ENCODE results near the gene NFATC3.

NFATC3 gene

GRCh38 chr16:68257251-68257905 is 172.2 kb downstream of the NFATC3 start:
- Mint-ChIP-seq H3K9me3 (ENCODE audit: low read depth) (no peaks in the 10 kb centered on the region), H3K36me3 (no peaks in the 10 kb centered on the region), H3K4me3 (no peak overlapping the region), H3K27ac (no peak overlapping the region), H3K27me3 (no peaks in the 10 kb centered on the region), H3K4me1 (ENCODE audit: low read depth) (peaks cover 10% of the 10 kb centered on the region)

DNA sequence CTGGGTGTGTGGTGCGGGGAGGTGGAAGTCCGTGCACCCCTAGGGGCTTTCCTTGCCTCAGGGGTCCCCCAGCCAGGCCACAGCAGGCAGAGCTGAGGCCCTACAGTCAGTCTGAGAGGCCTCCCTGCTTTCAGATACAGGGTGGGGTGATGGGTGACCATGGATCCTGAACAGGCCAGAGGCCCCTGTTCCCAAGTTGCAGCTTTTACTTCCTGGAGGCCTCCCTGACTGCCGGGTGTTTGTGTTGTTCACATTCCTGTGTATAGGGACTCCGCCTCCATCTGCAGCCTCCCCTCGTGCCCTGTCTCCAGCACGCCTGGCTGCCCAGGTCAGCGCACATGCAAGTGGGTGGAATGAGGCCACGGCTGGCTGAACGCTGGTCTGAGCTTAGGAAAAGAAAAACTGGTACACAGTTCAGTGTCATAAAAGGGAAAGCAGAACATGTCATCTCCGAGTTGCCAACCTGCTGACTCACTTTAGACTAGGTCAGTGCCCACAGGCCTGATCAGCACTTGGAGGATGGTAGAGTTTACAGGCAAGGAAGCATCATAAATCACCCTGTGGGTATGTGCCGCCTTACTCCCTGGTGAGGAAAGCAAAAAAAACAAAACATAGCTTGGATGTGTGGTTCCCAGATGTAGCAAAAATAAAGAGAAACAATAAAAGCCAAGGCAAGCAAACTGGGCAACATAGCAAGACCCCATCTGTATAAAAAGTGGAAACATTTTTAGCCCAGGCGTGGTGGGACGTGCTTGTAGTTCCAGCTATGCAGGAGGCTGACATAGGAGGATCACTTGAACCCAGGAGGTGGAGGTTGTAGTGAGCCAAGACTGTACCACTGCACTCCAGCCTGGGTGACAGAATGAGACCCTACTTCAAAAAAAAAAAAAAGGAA is 173.0 kb downstream of the NFATC3 start:
- Mint-ChIP-seq H3K36me3 (no peaks in the 10 kb centered on the region), H3K4me1 (ENCODE audit: low read depth) (peaks cover 14% of the 10 kb centered on the region), H3K27me3 (no peaks in the 10 kb centered on the region), H3K4me3 (no peak overlapping the region), H3K9me3 (ENCODE audit: low read depth) (no peaks in the 10 kb centered on the region), H3K27ac (no peak overlapping the region)

- Mint-ChIP-seq H3K4me1 (ENCODE audit: low read depth) (peaks cover 22% of the 10 kb centered on the region), H3K36me3 (no peaks in the 10 kb centered on the region), H3K9me3 (ENCODE audit: low read depth) (no peaks in the 10 kb centered on the region), H3K4me3 (no peak overlapping the region), H3K27ac (no peak overlapping the region), H3K27me3 (no peaks in the 10 kb centered on the region)
Measured at GRCh38 chr16:68259007-68259825, 174.0 kb downstream of the NFATC3 start.

- Mint-ChIP-seq H3K36me3 (peaks cover 2% of the 10 kb centered on the region), H3K27me3 (no peaks in the 10 kb centered on the region), H3K4me1 (ENCODE audit: low read depth) (peaks cover 47% of the 10 kb centered on the region), H3K9me3 (ENCODE audit: low read depth) (no peaks in the 10 kb centered on the region), H3K4me3 (peak overlapping the region; percentile 94), H3K27ac (peak overlapping the region; percentile 98)
Measured at GRCh38 chr16:68263559-68264127, 178.5 kb downstream of the NFATC3 start.

DNA sequence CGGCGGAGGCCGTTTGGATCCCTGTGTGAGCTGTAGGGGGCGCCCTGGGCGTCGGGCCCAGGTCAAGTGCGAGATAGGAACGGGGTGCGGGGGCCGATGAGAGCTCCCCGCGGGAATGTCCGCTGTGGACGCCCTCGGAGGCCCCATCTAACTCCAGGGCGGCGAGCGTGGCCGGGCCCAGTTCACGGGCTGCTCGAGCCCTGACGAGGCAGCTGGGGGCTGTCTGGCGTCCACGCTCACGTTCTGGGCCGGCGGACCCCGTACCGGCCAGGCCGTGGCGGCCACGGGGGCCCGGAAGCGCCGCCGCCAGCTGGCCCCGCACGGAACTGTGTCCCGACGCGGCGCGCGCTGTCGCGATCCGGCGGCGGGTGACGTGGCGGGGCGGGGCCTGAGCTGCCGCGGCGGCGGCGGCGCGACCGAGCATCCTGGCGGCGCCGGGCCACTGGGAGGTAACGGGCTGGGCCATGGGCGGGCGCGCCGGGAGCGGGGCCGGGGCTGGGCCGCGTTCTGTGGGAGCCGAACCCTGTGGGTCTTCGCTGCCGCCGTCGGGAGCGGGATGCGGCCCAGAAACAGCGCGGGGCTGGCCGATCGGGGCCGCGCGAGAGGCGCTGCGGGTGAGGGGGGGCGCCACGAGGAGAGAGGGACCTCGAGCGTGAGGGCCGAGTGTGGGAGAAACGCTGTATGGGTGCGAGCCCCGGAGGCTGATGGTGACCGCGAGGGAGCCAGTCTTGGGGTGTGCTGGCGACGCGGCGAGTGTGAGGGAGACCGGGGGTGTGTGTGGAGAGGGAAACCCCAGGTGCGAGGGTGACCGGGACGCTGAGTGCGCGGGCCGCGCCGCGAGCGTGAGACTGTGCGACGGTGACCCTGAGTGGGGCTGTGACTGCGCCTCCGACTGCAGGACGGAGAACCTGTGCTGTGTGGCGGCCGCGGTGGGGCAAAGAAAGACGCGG is 179.2 kb downstream of the NFATC3 start, which contains the start of gene SLC7A6:
TSS of gene SLC7A6 (plus strand) at position 399 of the 950 bp plus-strand sequence. CDS start 10,201 bp downstream, outside the sequence.
- H3K4me1 Mint-ChIP-seq (ENCODE audit: low read depth) = peaks cover 53% of the 10 kb centered on the region

DNA sequence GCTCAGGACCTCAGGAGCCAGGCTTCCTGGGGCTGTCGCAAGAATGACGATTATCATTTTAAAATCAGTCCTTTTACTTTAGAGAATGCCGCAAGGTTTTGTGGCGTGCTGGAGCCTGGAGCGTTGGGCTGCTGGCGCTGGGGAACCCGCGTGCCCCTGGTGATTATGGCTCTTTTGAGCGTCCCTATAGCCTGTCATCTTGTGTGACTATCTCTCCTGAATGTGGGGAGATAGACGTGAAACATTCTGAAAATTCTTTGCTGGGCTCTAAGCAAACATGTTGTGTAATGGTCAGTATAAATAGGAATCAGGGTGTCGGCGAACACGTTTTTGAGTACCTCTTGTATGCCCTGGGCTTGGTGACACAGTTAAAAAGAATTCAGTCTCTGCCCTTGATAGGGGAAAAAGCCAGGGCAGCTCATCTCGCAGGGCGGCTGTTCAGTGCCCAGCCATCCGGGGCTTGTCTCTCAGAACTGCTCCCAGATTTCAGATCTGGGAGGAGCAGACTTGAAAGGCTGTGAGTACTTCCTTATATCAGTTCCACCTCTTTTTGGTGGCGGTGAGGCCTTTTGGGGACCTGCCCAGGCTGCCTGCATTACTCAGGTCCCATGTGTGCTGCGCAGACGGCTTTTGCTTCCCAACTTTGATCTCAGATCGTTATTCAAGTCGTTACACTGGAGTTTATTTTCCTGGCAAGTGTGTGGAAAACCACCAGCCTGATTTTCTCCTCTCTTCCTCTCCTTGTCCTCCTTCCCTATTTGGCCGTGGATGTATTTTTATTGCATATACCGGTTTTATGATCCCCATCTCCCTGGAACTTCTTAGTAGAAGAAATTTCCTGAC is 180.1 kb downstream of the NFATC3 start:
- no peaks in the 10 kb centered on the region for H3K27me3 Mint-ChIP-seq

More for the DNA sequence above, 179.2 kb downstream of the NFATC3 start, which contains the start of gene SLC7A6:
- H3K36me3 Mint-ChIP-seq = peaks cover 6% of the 10 kb centered on the region
- no peaks in the 10 kb centered on the region for H3K9me3 Mint-ChIP-seq (ENCODE audit: low read depth)
- peak within 1 kb of the TSS; percentile 94 for H3K4me3 Mint-ChIP-seq
- peak within 1 kb of the TSS; percentile 98 for H3K27ac Mint-ChIP-seq
- H3K27me3 Mint-ChIP-seq = no peaks in the 10 kb centered on the region

DNA sequence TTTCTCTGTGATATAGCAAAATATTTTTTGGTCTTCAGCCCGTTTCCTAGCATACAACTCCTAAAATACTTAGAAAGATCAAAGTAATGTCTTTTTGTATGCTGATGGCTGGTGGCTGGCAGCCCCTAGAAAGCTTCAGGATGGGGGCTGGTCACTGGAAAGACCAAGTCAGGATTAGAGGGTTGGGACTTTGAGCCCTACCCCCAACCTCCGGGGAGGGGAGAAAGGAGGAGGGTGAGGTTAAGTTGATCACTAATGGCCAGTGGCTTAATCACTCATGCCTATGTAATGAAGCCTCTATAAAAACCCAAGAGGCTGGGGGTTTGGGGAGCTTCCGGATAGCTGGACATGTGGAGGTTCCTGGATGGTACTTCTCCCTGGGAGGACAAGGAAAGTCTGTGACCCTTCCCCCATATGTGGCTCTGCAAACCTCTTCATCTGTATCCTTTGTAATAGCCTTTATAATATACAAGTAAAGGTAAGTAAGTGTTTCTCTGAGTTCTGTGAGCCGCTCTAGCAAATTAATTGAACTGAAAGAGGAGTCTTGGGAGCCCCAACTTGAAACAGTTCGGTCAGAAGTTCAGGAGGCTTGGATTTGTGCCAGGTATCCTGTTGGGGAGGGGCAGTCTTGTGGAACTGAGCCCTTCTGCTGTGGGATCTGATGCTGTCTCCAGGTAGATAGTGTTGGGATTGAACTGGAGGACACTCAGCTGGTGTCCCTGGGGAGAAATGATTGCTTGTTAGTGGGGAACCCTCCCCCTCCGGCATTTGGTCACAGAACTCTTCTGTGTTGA is 182.6 kb downstream of the NFATC3 start:
- peak overlapping the region; percentile 74 for H3K4me3 Mint-ChIP-seq
- no peaks in the 10 kb centered on the region for H3K27me3 Mint-ChIP-seq
- H3K27ac Mint-ChIP-seq = peak overlapping the region; percentile 89
- peaks cover 9% of the 10 kb centered on the region for H3K36me3 Mint-ChIP-seq
- H3K9me3 Mint-ChIP-seq (ENCODE audit: low read depth) = no peaks in the 10 kb centered on the region
- peaks cover 73% of the 10 kb centered on the region for H3K4me1 Mint-ChIP-seq (ENCODE audit: low read depth)

More for the DNA sequence above, 180.1 kb downstream of the NFATC3 start:
- Mint-ChIP-seq H3K4me3 (peak overlapping the region; percentile 94), H3K4me1 (ENCODE audit: low read depth) (peaks cover 62% of the 10 kb centered on the region), H3K36me3 (peaks cover 6% of the 10 kb centered on the region), H3K27ac (peak overlapping the region; percentile 95), H3K9me3 (ENCODE audit: low read depth) (no peaks in the 10 kb centered on the region)

DNA sequence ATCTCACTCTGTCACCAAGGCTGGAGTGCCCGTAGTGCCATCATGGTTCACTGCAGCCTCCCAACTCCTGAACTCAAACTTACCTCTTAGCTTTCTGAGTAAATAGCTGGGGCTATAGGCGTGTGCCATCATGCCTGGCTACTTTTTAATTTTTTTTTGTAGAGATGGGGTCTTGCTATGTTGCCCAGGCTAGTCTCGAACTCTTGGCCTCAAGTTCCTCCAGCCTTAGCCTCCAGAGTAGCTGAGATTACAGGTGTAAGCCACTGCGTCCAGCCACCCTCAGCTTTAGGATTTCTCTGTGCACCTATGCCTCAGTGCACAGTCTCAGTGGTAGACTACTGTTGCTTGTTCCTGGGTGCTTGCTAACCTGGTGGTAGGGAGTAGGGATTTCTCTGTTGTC is 184.6 kb downstream of the NFATC3 start:
- no peaks in the 10 kb centered on the region for H3K27me3 Mint-ChIP-seq
- peak overlapping the region; percentile 74 for H3K4me3 Mint-ChIP-seq
- H3K4me1 Mint-ChIP-seq (ENCODE audit: low read depth) = peaks cover 83% of the 10 kb centered on the region
- no peaks in the 10 kb centered on the region for H3K9me3 Mint-ChIP-seq (ENCODE audit: low read depth)
- peaks cover 11% of the 10 kb centered on the region for H3K36me3 Mint-ChIP-seq
- peak overlapping the region; percentile 72 for H3K27ac Mint-ChIP-seq

GRCh38 chr16:68270353-68270752 is 185.2 kb downstream of the NFATC3 start:
- Mint-ChIP-seq H3K9me3 (ENCODE audit: low read depth) (no peaks in the 10 kb centered on the region), H3K27me3 (no peaks in the 10 kb centered on the region), H3K4me3 (peak overlapping the region; percentile 68), H3K4me1 (ENCODE audit: low read depth) (peaks cover 86% of the 10 kb centered on the region), H3K27ac (peak overlapping the region; percentile 72), H3K36me3 (peaks cover 11% of the 10 kb centered on the region)

DNA sequence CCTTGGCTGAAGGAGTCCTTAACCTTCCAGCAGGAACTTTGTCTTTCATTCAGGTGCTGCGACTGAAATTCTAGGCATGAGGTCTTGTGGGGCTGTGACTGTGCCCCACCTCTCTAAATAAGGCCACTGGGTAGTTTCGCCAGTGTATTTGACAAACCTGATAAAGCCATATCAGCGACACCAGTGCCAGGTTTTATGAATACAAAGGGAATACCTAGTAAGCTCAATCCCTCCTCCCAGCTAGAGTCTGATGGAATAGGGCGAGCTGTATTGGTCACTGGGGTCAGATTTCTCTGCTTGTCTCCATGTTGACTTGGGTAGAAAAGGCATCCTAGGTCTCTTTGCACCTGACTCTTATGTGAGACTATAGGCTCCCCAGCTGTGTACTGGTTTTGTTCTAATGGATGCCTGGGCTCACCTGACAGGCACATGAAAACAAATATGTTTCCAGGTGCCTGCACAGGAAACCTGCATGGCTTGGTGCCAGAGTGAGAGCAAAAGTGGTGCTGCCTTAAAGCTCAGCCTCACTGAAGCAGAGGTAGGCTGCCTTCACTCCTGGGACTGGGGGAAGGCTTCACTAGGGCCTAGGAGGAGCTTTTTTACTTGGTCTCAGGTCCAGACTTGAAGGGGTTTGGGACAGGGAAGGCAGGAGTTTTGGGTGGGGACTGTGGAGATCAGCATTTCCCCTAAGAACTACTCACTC is 187.5 kb downstream of the NFATC3 start:
- H3K4me1 Mint-ChIP-seq (ENCODE audit: low read depth) = peaks cover 86% of the 10 kb centered on the region
- peak overlapping the region; percentile 81 for H3K4me3 Mint-ChIP-seq
- peak overlapping the region; percentile 95 for H3K27ac Mint-ChIP-seq
- peaks cover 9% of the 10 kb centered on the region for H3K36me3 Mint-ChIP-seq
- no peaks in the 10 kb centered on the region for H3K27me3 Mint-ChIP-seq
- no peaks in the 10 kb centered on the region for H3K9me3 Mint-ChIP-seq (ENCODE audit: low read depth)

GRCh38 chr16:68273459-68273858 is 188.3 kb downstream of the NFATC3 start:
- Mint-ChIP-seq H3K4me1 (ENCODE audit: low read depth) (peaks cover 78% of the 10 kb centered on the region), H3K9me3 (ENCODE audit: low read depth) (no peaks in the 10 kb centered on the region), H3K27me3 (no peaks in the 10 kb centered on the region), H3K4me3 (peak overlapping the region; percentile 81), H3K36me3 (peaks cover 9% of the 10 kb centered on the region), H3K27ac (peak overlapping the region; percentile 95)

DNA sequence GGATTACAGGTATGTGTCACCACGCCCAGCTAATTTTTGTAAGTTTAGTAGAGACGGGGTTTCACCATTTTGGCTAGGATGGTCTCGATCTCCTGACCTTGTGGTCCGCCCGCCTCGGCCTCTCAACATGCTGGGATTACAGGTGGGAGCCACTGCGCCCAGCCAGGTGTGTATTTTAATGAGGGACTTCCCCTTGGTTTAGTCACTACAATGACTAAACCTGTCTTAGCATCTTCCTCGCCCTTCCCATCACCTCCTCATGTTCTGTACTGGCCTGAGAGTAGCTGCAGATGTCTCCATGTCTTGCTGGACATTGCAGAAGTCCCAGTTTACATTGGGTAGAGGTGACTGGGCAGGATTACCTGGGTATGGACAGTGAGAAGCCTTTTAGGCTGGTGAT is 188.7 kb downstream of the NFATC3 start:
- H3K9me3 Mint-ChIP-seq (ENCODE audit: low read depth) = no peaks in the 10 kb centered on the region
- peaks cover 77% of the 10 kb centered on the region for H3K4me1 Mint-ChIP-seq (ENCODE audit: low read depth)
- peaks cover 9% of the 10 kb centered on the region for H3K36me3 Mint-ChIP-seq
- peak overlapping the region; percentile 70 for H3K4me3 Mint-ChIP-seq
- no peaks in the 10 kb centered on the region for H3K27me3 Mint-ChIP-seq
- peak overlapping the region; percentile 95 for H3K27ac Mint-ChIP-seq
